ENCODE results near the gene MED20.

The MED20 gene

GRCh38 chr6:41872147-41872546, 48.8 kb downstream of the MED20 start:
- Histone ChIP-seq H3K4ac (ENCODE audit: low read length) (no peak overlapping the region), H3K9ac (ENCODE audit: low read depth, low read length, poor library complexity) (no peak overlapping the region), H2BK5ac (ENCODE audit: low read length) (no peak overlapping the region), H3K23ac (ENCODE audit: low read depth, low read length, poor library complexity) (no peak overlapping the region), H2AK5ac (ENCODE audit: low read depth, low read length) (no peak overlapping the region), H2BK120ac (ENCODE audit: low read depth, low read length) (no peak overlapping the region), H3K27ac (replicated peaks; ENCODE audit: low read length) (peak overlapping the region; percentile 45), H3K4me3 (ENCODE audit: low read length in 2 of 2) (no peak overlapping the region), H3K18ac (ENCODE audit: low read length) (peak overlapping the region; percentile 78), H3K14ac (ENCODE audit: low read length) (no peak overlapping the region), H4K8ac (ENCODE audit: low read depth, low read length) (no peak overlapping the region), H4K91ac (ENCODE audit: low read depth, low read length, poor library complexity) (no peak overlapping the region), H2BK15ac (ENCODE audit: low read length) (no peak overlapping the region), H2BK12ac (ENCODE audit: low read length) (no peak overlapping the region), H3K79me1 (ENCODE audit: low read depth, low read length) (peaks cover 2% of the 10 kb centered on the region), H3K36me3 (replicated peaks in 1 of 2; ENCODE audit: control insufficient read depth in 2 of 2, insufficient read depth in 2 of 2, low read length in 2 of 2) (peaks cover 0 to 40% of the 10 kb centered on the region in 2 donors), H3K4me2 (ENCODE audit: insufficient read depth, low read length, poor library complexity, severe bottlenecking) (no peak overlapping the region), H2AFZ (ENCODE audit: low read length) (no peak overlapping the region), H3K4me1 (ENCODE audit: control insufficient read depth in 2 of 2, insufficient read depth in 1 of 2, low read depth in 1 of 2, low read length in 2 of 2) (peaks cover 3 to 6% of the 10 kb centered on the region in 2 donors), H3K9me3 (replicated peaks in 1 of 2; ENCODE audit: control insufficient read depth in 2 of 2, insufficient read depth in 1 of 2, low read depth in 1 of 2, low read length in 2 of 2) (no peaks in the 10 kb centered on the region), H3K27me3 (ENCODE audit: control insufficient read depth in 3 of 3, insufficient read depth in 3 of 3, low read depth in 1 of 3, low read length in 3 of 3) (no peaks in the 10 kb centered on the region)
- no peak for DNase-seq (ENCODE audit: low spot score)
- no CpG with 5 or more reads among the region's 13 CpGs for WGBS, 2 donors (ENCODE audit: extremely low coverage in 2 of 2, insufficient read length in 2 of 2, insufficient replicate concordance in 1 of 2)

GRCh38 chr6:41871691-41872090, 49.2 kb downstream of the MED20 start:
- no peak overlapping the region for H3K4me2 ChIP-seq (ENCODE audit: insufficient read depth, low read length, poor library complexity, severe bottlenecking)
- no peak overlapping the region for H2BK15ac ChIP-seq (ENCODE audit: low read length)
- peaks cover 2% of the 10 kb centered on the region for H3K79me1 ChIP-seq (ENCODE audit: low read depth, low read length)
- H3K27me3 ChIP-seq (ENCODE audit: control insufficient read depth in 3 of 3, insufficient read depth in 3 of 3, low read depth in 1 of 3, low read length in 3 of 3): no peaks in the 10 kb centered on the region
- H3K23ac ChIP-seq (ENCODE audit: low read depth, low read length, poor library complexity): no peak overlapping the region
- no peak overlapping the region for H4K8ac ChIP-seq (ENCODE audit: low read depth, low read length)
- no peak overlapping the region for H2AK5ac ChIP-seq (ENCODE audit: low read depth, low read length)
- no peak overlapping the region for H3K18ac ChIP-seq (ENCODE audit: low read length)
- H2BK5ac ChIP-seq (ENCODE audit: low read length): no peak overlapping the region
- H2BK120ac ChIP-seq (ENCODE audit: low read depth, low read length): no peak overlapping the region
- no CpG with 5 or more reads among the region's 2 CpGs for WGBS, 2 donors (ENCODE audit: extremely low coverage in 2 of 2, insufficient read length in 2 of 2, insufficient replicate concordance in 1 of 2)
- DNase-seq (ENCODE audit: low spot score): no peak
- H3K9me3 ChIP-seq (replicated peaks in 1 of 2; ENCODE audit: control insufficient read depth in 2 of 2, insufficient read depth in 1 of 2, low read depth in 1 of 2, low read length in 2 of 2): no peaks in the 10 kb centered on the region
- no peak overlapping the region for H3K4me3 ChIP-seq (ENCODE audit: low read length in 2 of 2)
- H3K9ac ChIP-seq (ENCODE audit: low read depth, low read length, poor library complexity): no peak overlapping the region
- no peak overlapping the region for H3K27ac ChIP-seq (replicated peaks; ENCODE audit: low read length)
- H2AFZ ChIP-seq (ENCODE audit: low read length): no peak overlapping the region
- H3K4ac ChIP-seq (ENCODE audit: low read length): no peak overlapping the region
- H4K91ac ChIP-seq (ENCODE audit: low read depth, low read length, poor library complexity): no peak overlapping the region
- peaks cover 0 to 44% of the 10 kb centered on the region in 2 donors for H3K36me3 ChIP-seq (replicated peaks in 1 of 2; ENCODE audit: control insufficient read depth in 2 of 2, insufficient read depth in 2 of 2, low read length in 2 of 2)
- peaks cover 3 to 6% of the 10 kb centered on the region in 2 donors for H3K4me1 ChIP-seq (ENCODE audit: control insufficient read depth in 2 of 2, insufficient read depth in 1 of 2, low read depth in 1 of 2, low read length in 2 of 2)
- H3K14ac ChIP-seq (ENCODE audit: low read length): no peak overlapping the region
- H2BK12ac ChIP-seq (ENCODE audit: low read length): no peak overlapping the region

GRCh38 chr6:41859356-41859755, 61.6 kb downstream of the MED20 start:
- Histone ChIP-seq H2BK120ac (ENCODE audit: low read depth, low read length) (no peak overlapping the region), H2BK12ac (ENCODE audit: low read length) (no peak overlapping the region), H3K14ac (ENCODE audit: low read length) (no peak overlapping the region), H2BK5ac (ENCODE audit: low read length) (no peak overlapping the region), H2BK15ac (ENCODE audit: low read length) (no peak overlapping the region), H3K9ac (ENCODE audit: low read depth, low read length, poor library complexity) (no peak overlapping the region), H2AFZ (ENCODE audit: low read length) (no peak overlapping the region), H3K23ac (ENCODE audit: low read depth, low read length, poor library complexity) (no peak overlapping the region), H3K18ac (ENCODE audit: low read length) (no peak overlapping the region), H3K4me1 (ENCODE audit: control insufficient read depth in 2 of 2, insufficient read depth in 1 of 2, low read depth in 1 of 2, low read length in 2 of 2) (no peaks in the 10 kb centered on the region), H3K9me3 (replicated peaks in 1 of 2; ENCODE audit: control insufficient read depth in 2 of 2, insufficient read depth in 1 of 2, low read depth in 1 of 2, low read length in 2 of 2) (no peaks in the 10 kb centered on the region), H4K8ac (ENCODE audit: low read depth, low read length) (no peak overlapping the region), H4K91ac (ENCODE audit: low read depth, low read length, poor library complexity) (no peak overlapping the region), H3K4ac (ENCODE audit: low read length) (no peak overlapping the region), H3K27ac (replicated peaks; ENCODE audit: low read length) (no peak overlapping the region), H3K27me3 (ENCODE audit: control insufficient read depth in 3 of 3, insufficient read depth in 3 of 3, low read depth in 1 of 3, low read length in 3 of 3) (no peaks in the 10 kb centered on the region), H3K79me1 (ENCODE audit: low read depth, low read length) (no peaks in the 10 kb centered on the region), H3K4me3 (ENCODE audit: low read length in 2 of 2) (no peak overlapping the region), H3K4me2 (ENCODE audit: insufficient read depth, low read length, poor library complexity, severe bottlenecking) (no peak overlapping the region), H3K36me3 (replicated peaks in 1 of 2; ENCODE audit: control insufficient read depth in 2 of 2, insufficient read depth in 2 of 2, low read length in 2 of 2) (peaks cover 8 to 11% of the 10 kb centered on the region in 2 donors), H2AK5ac (ENCODE audit: low read depth, low read length) (no peak overlapping the region)
- WGBS, 2 donors (ENCODE audit: extremely low coverage in 2 of 2, insufficient read length in 2 of 2, insufficient replicate concordance in 1 of 2): no CpG with 5 or more reads among the region's 6 CpGs
- no peak for DNase-seq (ENCODE audit: low spot score)

- H4K8ac ChIP-seq (ENCODE audit: low read depth, low read length): no peak overlapping the region
- peaks cover 8 to 11% of the 10 kb centered on the region in 2 donors for H3K36me3 ChIP-seq (replicated peaks in 1 of 2; ENCODE audit: control insufficient read depth in 2 of 2, insufficient read depth in 2 of 2, low read length in 2 of 2)
- H3K9ac ChIP-seq (ENCODE audit: low read depth, low read length, poor library complexity): no peak overlapping the region
- H3K4me3 ChIP-seq (ENCODE audit: low read length in 2 of 2): no peak overlapping the region
- H3K4ac ChIP-seq (ENCODE audit: low read length): no peak overlapping the region
- no peak overlapping the region for H2AK5ac ChIP-seq (ENCODE audit: low read depth, low read length)
- H2AFZ ChIP-seq (ENCODE audit: low read length): no peak overlapping the region
- H3K27ac ChIP-seq (replicated peaks; ENCODE audit: low read length): no peak overlapping the region
- no peak for DNase-seq (ENCODE audit: low spot score)
- H4K91ac ChIP-seq (ENCODE audit: low read depth, low read length, poor library complexity): no peak overlapping the region
- H3K4me2 ChIP-seq (ENCODE audit: insufficient read depth, low read length, poor library complexity, severe bottlenecking): no peak overlapping the region
- H3K4me1 ChIP-seq (ENCODE audit: control insufficient read depth in 2 of 2, insufficient read depth in 1 of 2, low read depth in 1 of 2, low read length in 2 of 2): no peaks in the 10 kb centered on the region
- no CpG with 5 or more reads among the region's 2 CpGs for WGBS, 2 donors (ENCODE audit: extremely low coverage in 2 of 2, insufficient read length in 2 of 2, insufficient replicate concordance in 1 of 2)
- H2BK15ac ChIP-seq (ENCODE audit: low read length): no peak overlapping the region
- no peak overlapping the region for H3K14ac ChIP-seq (ENCODE audit: low read length)
- H3K9me3 ChIP-seq (replicated peaks in 1 of 2; ENCODE audit: control insufficient read depth in 2 of 2, insufficient read depth in 1 of 2, low read depth in 1 of 2, low read length in 2 of 2): no peaks in the 10 kb centered on the region
- H3K18ac ChIP-seq (ENCODE audit: low read length): no peak overlapping the region
- no peaks in the 10 kb centered on the region for H3K79me1 ChIP-seq (ENCODE audit: low read depth, low read length)
- no peak overlapping the region for H2BK12ac ChIP-seq (ENCODE audit: low read length)
- no peak overlapping the region for H3K23ac ChIP-seq (ENCODE audit: low read depth, low read length, poor library complexity)
- H3K27me3 ChIP-seq (ENCODE audit: control insufficient read depth in 3 of 3, insufficient read depth in 3 of 3, low read depth in 1 of 3, low read length in 3 of 3): no peaks in the 10 kb centered on the region
- H2BK120ac ChIP-seq (ENCODE audit: low read depth, low read length): no peak overlapping the region
- H2BK5ac ChIP-seq (ENCODE audit: low read length): no peak overlapping the region
Measured at GRCh38 chr6:41858703-41859102, 62.2 kb downstream of the MED20 start.

All from neuronal stem cell (in vitro differentiated cells).